DOHH2 (cell line): ENCODE measurements around the gene SSBP3.

Source experiments
- H3F3A ChIP-seq: fragments of 200-600 bp; sonication (generic), shearing (Covaris generic); 2 replicates; pipeline ENCODE4 v1.6.0; 2016; ENCODE audit warnings: antibody characterized with exemption, mild to moderate bottlenecking; ENCODE audit not compliant: control insufficient read depth, insufficient read depth
- H3K27ac ChIP-seq: fragments of 200-600 bp; sonication (generic); 2 replicates; pipeline ENCODE4 v1.5.1; 2014; ENCODE audit warnings: low read depth, mild to moderate bottlenecking, low read length, moderate library complexity
- H3K27me3 ChIP-seq: fragments of 200-600 bp; sonication (generic); 2 replicates; pipeline ENCODE4 v1.6.1; 2014; ENCODE audit warnings: mild to moderate bottlenecking, low read length, mixed read lengths; ENCODE audit not compliant: control insufficient read depth
- H3K36me3 ChIP-seq: fragments of 200-600 bp; sonication (generic); 2 replicates; pipeline ENCODE4 v1.6.1; 2014; ENCODE audit warnings: mild to moderate bottlenecking, low read length, moderate library complexity, mixed read lengths; ENCODE audit not compliant: control insufficient read depth
- H3K4me1 ChIP-seq: fragments of 200-600 bp; sonication (generic); 2 replicates; pipeline ENCODE4 v1.6.1; 2014; ENCODE audit warnings: mild to moderate bottlenecking, low read length, mixed read lengths; ENCODE audit not compliant: control insufficient read depth
- H3K4me2 ChIP-seq: fragments of 200-600 bp; sonication (generic); 2 replicates; pipeline ENCODE4 v1.6.0; 2014; ENCODE audit warnings: mild to moderate bottlenecking, low read length, moderate library complexity
- H3K4me3 ChIP-seq: fragments of 200-600 bp; sonication (generic); 2 replicates; pipeline ENCODE4 v1.5.1; 2014; ENCODE audit warnings: mild to moderate bottlenecking, low read length, mixed read lengths
- H3K79me2 ChIP-seq: fragments of 200-600 bp; sonication (generic); 2 replicates; pipeline ENCODE4 v1.6.1; 2014; ENCODE audit warnings: mild to moderate bottlenecking, low read length, mixed read lengths; ENCODE audit not compliant: control insufficient read depth
- H3K9me2 ChIP-seq: fragments of 200-600 bp; sonication (generic); replicated peaks from 2 replicates; pipeline ENCODE4 v1.6.1; 2014; ENCODE audit warnings: mild to moderate bottlenecking, low read length, mixed read lengths; ENCODE audit not compliant: control insufficient read depth
- H3K9me3 ChIP-seq: fragments of 200-600 bp; sonication (generic); 2 replicates; pipeline ENCODE4 v1.6.1; 2014; ENCODE audit warnings: antibody characterized with exemption, low read length, mixed read lengths; ENCODE audit not compliant: control insufficient read depth, insufficient read depth
- H4K20me1 ChIP-seq: fragments of 200-600 bp; sonication (generic); 2 replicates; pipeline ENCODE4 v1.6.0; 2014; ENCODE audit warnings: low read depth, mild to moderate bottlenecking, antibody characterized with exemption, low read length, moderate library complexity; ENCODE audit not compliant: control insufficient read depth, insufficient read depth
- CTCF ChIP-seq: fragments of 200-600 bp; sonication (generic); IDR thresholded peaks from one replicate; pipeline ENCODE4 v1.5.1; 2014; ENCODE audit warnings: antibody characterized with exemption, mild to moderate bottlenecking, low read depth, low read length; ENCODE audit not compliant: poor library complexity, severe bottlenecking
- EZH2phosphoT487 ChIP-seq: fragments of 200-600 bp; sonication (generic); IDR thresholded peaks from 2 replicates; pipeline ENCODE4 v1.6.1; 2017; ENCODE audit warnings: borderline replicate concordance, mild to moderate bottlenecking, antibody characterized with exemption, low read length, moderate library complexity, mixed read lengths

The SSBP3 gene

GRCh38 chr1:54395281-54395934, 10.8 kb downstream of the SSBP3 start:
- Histone ChIP-seq H3K9me3 (no peaks in the 10 kb centered on the region), H3K79me2 (0 out of 2 replicates have a peak, but pooled peaks cover 2% of the 10 kb centered on the region), H3K4me3 (no peak overlapping the region), H3K4me1 (no peaks in the 10 kb centered on the region), H4K20me1 (0 out of 2 replicates have a peak, but pooled peaks cover 8% of the 10 kb centered on the region), H3K27me3 (no peaks in the 10 kb centered on the region), H3K4me2 (no peak overlapping the region), H3K9me2 (no peaks in the 10 kb centered on the region), H3K27ac (no peak overlapping the region), H3F3A (no peaks in the 10 kb centered on the region), H3K36me3 (peaks cover 32% of the 10 kb centered on the region)
- no peak for TF ChIP-seq CTCF
- TF ChIP-seq EZH2phosphoT487, result no peak

- Histone ChIP-seq H3K9me2 (no peaks in the 10 kb centered on the region), H4K20me1 (0 out of 2 replicates have a peak, but pooled peaks cover 8% of the 10 kb centered on the region), H3K9me3 (no peaks in the 10 kb centered on the region), H3K4me3 (no peak overlapping the region), H3K27me3 (no peaks in the 10 kb centered on the region), H3K4me1 (no peaks in the 10 kb centered on the region), H3F3A (no peaks in the 10 kb centered on the region), H3K79me2 (0 out of 2 replicates have a peak, but pooled peaks cover 2% of the 10 kb centered on the region), H3K36me3 (peaks cover 23% of the 10 kb centered on the region), H3K27ac (no peak overlapping the region), H3K4me2 (no peak overlapping the region)
- TF ChIP-seq CTCF, result no peak
- no peak for TF ChIP-seq EZH2phosphoT487
Measured at GRCh38 chr1:54394104-54394503, 12.1 kb downstream of the SSBP3 start.

- no peak for TF ChIP-seq CTCF
- TF ChIP-seq EZH2phosphoT487, result no peak
- H3K9me3 ChIP-seq, result no peaks in the 10 kb centered on the region
Measured at GRCh38 chr1:54392401-54392800, 13.8 kb downstream of the SSBP3 start.

More at GRCh38 chr1:54392401-54392800, 13.8 kb downstream of the SSBP3 start:
- Histone ChIP-seq H3K4me2 (no peak overlapping the region), H3K4me3 (no peak overlapping the region), H4K20me1 (0 out of 2 replicates have a peak, but pooled peaks cover 8% of the 10 kb centered on the region), H3K79me2 (0 out of 2 replicates have a peak, but pooled peaks cover 2% of the 10 kb centered on the region), H3K36me3 (peaks cover 15% of the 10 kb centered on the region), H3K27me3 (no peaks in the 10 kb centered on the region), H3F3A (no peaks in the 10 kb centered on the region), H3K9me2 (no peaks in the 10 kb centered on the region), H3K4me1 (no peaks in the 10 kb centered on the region), H3K27ac (no peak overlapping the region)
